GM23248 (cell line): Measurements from ENCODE around the gene DTX1. TPM values are rescaled to one million over a fixed set of nuclear protein-coding genes. Genes with fewer than 3 reads are reported as not detected.

Experiments
- DNase-seq: peaks from one replicate; pipeline ENCODE4 v3.0.0-alpha.2; 2015
- H2AFZ ChIP-seq: fragments of 200-600 bp; sonication (generic); 2 replicates; pipeline ENCODE4 v1.6.1; 2016; ENCODE audit warnings: antibody characterized with exemption
- H3F3A ChIP-seq: fragments of 200-600 bp; sonication (generic); 2 replicates; pipeline ENCODE4 v1.6.1; 2016; ENCODE audit warnings: mild to moderate bottlenecking, antibody characterized with exemption, mixed run types; ENCODE audit not compliant: insufficient read depth
- H3K27ac ChIP-seq: fragments of 200-600 bp; sonication (generic); 2 replicates; pipeline ENCODE4 v1.5.1; 2016; ENCODE audit warnings: mild to moderate bottlenecking
- H3K27me3 ChIP-seq: fragments of 200-600 bp; sonication (generic); replicated peaks from 2 replicates; pipeline ENCODE4 v1.6.1; 2016; ENCODE audit warnings: mild to moderate bottlenecking; ENCODE audit not compliant: insufficient read depth
- H3K36me3 ChIP-seq: fragments of 200-600 bp; sonication (generic); 2 replicates; pipeline ENCODE4 v1.6.1; 2016; ENCODE audit warnings: low read depth, mild to moderate bottlenecking
- H3K4me1 ChIP-seq: fragments of 200-600 bp; sonication (generic); 2 replicates; pipeline ENCODE4 v1.6.1; 2016; ENCODE audit warnings: mild to moderate bottlenecking; ENCODE audit not compliant: insufficient read depth
- H3K4me2 ChIP-seq: fragments of 200-600 bp; sonication (generic); one replicate; pipeline ENCODE4 v1.6.1; 2016; ENCODE audit warnings: mild to moderate bottlenecking; ENCODE audit not compliant: unreplicated experiment
- H3K4me3 ChIP-seq: fragments of 200-600 bp; sonication (generic); 2 replicates; pipeline ENCODE4 v1.5.1; 2016; ENCODE audit warnings: mild to moderate bottlenecking
- H3K79me2 ChIP-seq: fragments of 200-600 bp; sonication (generic); 2 replicates; pipeline ENCODE4 v1.6.1; 2016; ENCODE audit warnings: mild to moderate bottlenecking; ENCODE audit not compliant: insufficient read depth
- H3K9ac ChIP-seq: fragments of 200-600 bp; sonication (generic); 2 replicates; pipeline ENCODE4 v1.6.1; 2016; ENCODE audit warnings: mild to moderate bottlenecking
- H3K9me2 ChIP-seq: fragments of 200-600 bp; sonication (generic); 2 replicates; pipeline ENCODE4 v1.6.1; 2016; ENCODE audit warnings: mixed run types, mild to moderate bottlenecking, moderate library complexity; ENCODE audit not compliant: insufficient read depth
- H3K9me3 ChIP-seq: fragments of 200-600 bp; sonication (generic); one replicate; pipeline ENCODE4 v1.6.1; 2017; ENCODE audit warnings: low read depth
- H4K20me1 ChIP-seq: fragments of 200-600 bp; sonication (generic); 2 replicates; pipeline ENCODE4 v1.6.0; 2016; ENCODE audit not compliant: insufficient read depth
- EZH2 ChIP-seq: fragments of 200-600 bp; sonication (generic); IDR thresholded peaks from 2 replicates; pipeline ENCODE4 v1.6.1; 2018; ENCODE audit warnings: antibody characterized with exemption, mild to moderate bottlenecking; ENCODE audit not compliant: insufficient read depth, poor library complexity, severe bottlenecking
- EZH2phosphoT487 ChIP-seq: fragments of 200-600 bp; sonication (generic); IDR thresholded peaks from 2 replicates; pipeline ENCODE4 v1.6.1; 2018; ENCODE audit warnings: antibody characterized with exemption, moderate library complexity, mild to moderate bottlenecking, low read depth; ENCODE audit not compliant: insufficient read depth
- WGBS, 2 experiments: methylation state at CpG; one replicate each; pipeline ENCODE4 v1.1.6; 2015 to 2017; ENCODE audit warnings: low lambda C conversion rate in 2 of 2, low coverage in 1 of 2; ENCODE audit errors: missing lambda C conversion rate in 2 of 2; 5-methylcytosine and 5-hydroxymethylcytosine counted together
- in situ Hi-C: fragments of 300-500 bp; cut with MboI; formaldehyde crosslinking; loops from 2 replicates; pipeline ENCODE4 v1.15.0; 2020
- polyA plus RNA-seq: library from polyadenylated mRNA; unstranded; fragments of >200 nt; fragmentation: Nextera tagmentation; extraction: Ambion mirVana; gene quantifications from 2 replicates; pipeline ENCODE4 v1.2.1, GENCODE V29; 2016
- total RNA-seq: library from RNA; depleted of rRNA; stranded (reverse); fragments of >200 nt; shearing (Covaris generic); gene quantifications from 2 replicates; pipeline ENCODE4 v1.2.3, GENCODE V29; 2014

Gene DTX1
- total and polyA plus RNA-seq, 2 experiments from 2014 or later = not detected

- H3K4me2 ChIP-seq = no peak overlapping the region
- no peaks in the 10 kb centered on the region for H3K36me3 ChIP-seq
- no peaks in the 10 kb centered on the region for H4K20me1 ChIP-seq
- H3K9ac ChIP-seq = no peak overlapping the region
- DNase-seq = no peak
- no peaks in the 10 kb centered on the region for H3K9me3 ChIP-seq
- H3F3A ChIP-seq = no peaks in the 10 kb centered on the region
- no peak overlapping the region for H3K27ac ChIP-seq
- H3K27me3 ChIP-seq = peaks cover 11% of the 10 kb centered on the region
- TF ChIP-seq EZH2 (no peak), EZH2phosphoT487 (no peak)
- H3K4me1 ChIP-seq = no peaks in the 10 kb centered on the region
- in situ Hi-C loops = no loop called here
- H3K4me3 ChIP-seq = no peak overlapping the region
- H2AFZ ChIP-seq = no peak overlapping the region
- WGBS, 2 experiments = 78 to 85% methylated on average over 6 of the region's 6 CpGs
- no peaks in the 10 kb centered on the region for H3K9me2 ChIP-seq
- H3K79me2 ChIP-seq = no peaks in the 10 kb centered on the region
These were observed 13.2 kb downstream of the DTX1 start for GRCh38 chr12:113069751-113070116.

GRCh38 chr12:113070117-113070906, 13.8 kb downstream of the DTX1 start:
- Histone ChIP-seq H3K27me3 (peaks cover 11% of the 10 kb centered on the region; the same call in 1 of the 2 replicates), H3K9me2 (no peaks in the 10 kb centered on the region), H3K4me3 (no peak overlapping the region), H3K36me3 (no peaks in the 10 kb centered on the region), H4K20me1 (no peaks in the 10 kb centered on the region), H3K9me3 (no peaks in the 10 kb centered on the region), H3K27ac (no peak overlapping the region), H3K9ac (no peak overlapping the region), H2AFZ (no peak overlapping the region), H3K4me2 (no peak overlapping the region), H3K4me1 (no peaks in the 10 kb centered on the region), H3F3A (no peaks in the 10 kb centered on the region), H3K79me2 (no peaks in the 10 kb centered on the region)
- WGBS, 2 experiments = 41 to 51% methylated on average over 13 to 15 of the region's 15 CpGs
- TF ChIP-seq EZH2 (no peak), EZH2phosphoT487 (no peak)
- in situ Hi-C loops = no loop called here
- DNase-seq = no peak

- H3K27ac ChIP-seq = no peak overlapping the region
- in situ Hi-C loops = no loop called here
These were observed 14.9 kb downstream of the DTX1 start for GRCh38 chr12:113071135-113072112.

GRCh38 chr12:113072136-113072535, 15.6 kb downstream of the DTX1 start:
- no peaks in the 10 kb centered on the region for H3K4me1 ChIP-seq
- no peak overlapping the region for H2AFZ ChIP-seq
- no peaks in the 10 kb centered on the region for H3K9me3 ChIP-seq
- H3F3A ChIP-seq = no peaks in the 10 kb centered on the region
- no peaks in the 10 kb centered on the region for H3K79me2 ChIP-seq
- no peak for DNase-seq
- H3K4me2 ChIP-seq = no peak overlapping the region
- no peak overlapping the region for H3K4me3 ChIP-seq
- no peaks in the 10 kb centered on the region for H3K9me2 ChIP-seq
- no peak overlapping the region for H3K9ac ChIP-seq
- peaks cover 11% of the 10 kb centered on the region for H3K27me3 ChIP-seq
- in situ Hi-C loops = no loop called here
- WGBS, 2 experiments = 50 to 64% methylated on average over 3 of the region's 3 CpGs
- no peaks in the 10 kb centered on the region for H4K20me1 ChIP-seq
- H3K27ac ChIP-seq = no peak overlapping the region
- no peak for TF ChIP-seq EZH2phosphoT487
- no peak for TF ChIP-seq EZH2
- H3K36me3 ChIP-seq = no peaks in the 10 kb centered on the region

More at GRCh38 chr12:113071135-113072112, 14.9 kb downstream of the DTX1 start:
- Histone ChIP-seq H3K9me3 (no peaks in the 10 kb centered on the region), H3K79me2 (no peaks in the 10 kb centered on the region), H3K9me2 (no peaks in the 10 kb centered on the region), H3K9ac (no peak overlapping the region), H3K4me3 (no peak overlapping the region), H4K20me1 (no peaks in the 10 kb centered on the region), H3F3A (no peaks in the 10 kb centered on the region), H3K27me3 (peaks cover 11% of the 10 kb centered on the region; the same call in 1 of the 2 replicates), H2AFZ (no peak overlapping the region), H3K4me2 (no peak overlapping the region), H3K4me1 (no peaks in the 10 kb centered on the region), H3K36me3 (no peaks in the 10 kb centered on the region)
- WGBS, 2 experiments = 57 to 61% methylated on average over 21 of the region's 21 CpGs
- TF ChIP-seq EZH2phosphoT487 (no peak), EZH2 (no peak)
- no peak for DNase-seq
